MG63 (cell line): ENCODE results near the gene ESYT2. TPM values are rescaled to one million over a fixed set of nuclear protein-coding genes. Genes with fewer than 3 reads are reported as not detected.
"Not testable (repeated sequence)": the region's sequence is repeated elsewhere in the genome, so short reads cannot be mapped to it uniquely, and the experiment has no call there.

ENCODE experiments used
- DNase-seq: peaks from one replicate; pipeline ENCODE4 v3.0.0-alpha.2; 2020
- H3K27me3 ChIP-seq: fragments of 250-450 bp; sonication (Bioruptor Pico); 2 replicates; pipeline ENCODE4 v1.5.1; 2020; ENCODE audit warnings: mild to moderate bottlenecking, moderate library complexity
- H3K36me3 ChIP-seq: fragments of 250-450 bp; sonication (Bioruptor Pico); 2 replicates; pipeline ENCODE4 v1.5.1; 2020; ENCODE audit warnings: mild to moderate bottlenecking, moderate library complexity
- H3K4me3 ChIP-seq: fragments of 250-450 bp; sonication (Bioruptor Pico); 2 replicates; pipeline ENCODE4 v1.5.1; 2020; ENCODE audit warnings: mild to moderate bottlenecking, moderate library complexity
- H3K9me3 ChIP-seq: fragments of 250-450 bp; sonication (Bioruptor Pico); 2 replicates; pipeline ENCODE4 v1.5.1; 2020; ENCODE audit warnings: mild to moderate bottlenecking, moderate library complexity
- total RNA-seq: library from RNA; depleted of rRNA; stranded (reverse); fragments of >200 nt; shearing (Covaris generic); gene quantifications from 2 replicates; pipeline ENCODE4 v1.2.3, GENCODE V29; 2014; ENCODE audit warnings: low replicate concordance; rRNA removed

The ESYT2 gene
- 38.2 and 108 TPM in 2 replicates for total RNA-seq

- Histone ChIP-seq H3K4me3 (peak within 1 kb of the TSS; percentile 82), H3K9me3 (no peaks in the 10 kb centered on the region), H3K27me3 (no peaks in the 10 kb centered on the region), H3K36me3 (no peaks in the 10 kb centered on the region; the same call in 1 of the 2 replicates)
- DNase-seq = peak; percentile 94
Observed at GRCh38 chr7:158829342-158830210, at the start of gene ESYT2. Gene ESYT2, minus strand, starts transcription at chr7:158829509. Its CDS starts 91 bp downstream, at chr7:158829418.

- not testable (repeated sequence) for DNase-seq, H3K4me3 ChIP-seq, H3K27me3 ChIP-seq, H3K36me3 ChIP-seq, H3K9me3 ChIP-seq
Observed at GRCh38 chr7:158878151-158879079, 49.1 kb upstream of the ESYT2 start.

GRCh38 chr7:158876984-158877383 lies 47.7 kb upstream of the ESYT2 start:
- H3K4me3 ChIP-seq = no peak overlapping the region
- DNase-seq = no peak
- no peaks in the 10 kb centered on the region for H3K9me3 ChIP-seq
- H3K27me3 ChIP-seq = no peaks in the 10 kb centered on the region
- H3K36me3 ChIP-seq = no peaks in the 10 kb centered on the region

GRCh38 chr7:158869876-158870275 lies 40.6 kb upstream of the ESYT2 start:
- no peak for DNase-seq

GRCh38 chr7:158868764-158869410 lies 39.6 kb upstream of the ESYT2 start:
- H3K27me3 ChIP-seq = no peaks in the 10 kb centered on the region
- DNase-seq = no peak
- H3K9me3 ChIP-seq = no peaks in the 10 kb centered on the region

More at GRCh38 chr7:158869876-158870275, 40.6 kb upstream of the ESYT2 start:
- H3K27me3 ChIP-seq = no peaks in the 10 kb centered on the region
- H3K9me3 ChIP-seq = no peaks in the 10 kb centered on the region
- no peaks in the 10 kb centered on the region for H3K36me3 ChIP-seq
- no peak overlapping the region for H3K4me3 ChIP-seq

GRCh38 chr7:158867214-158867984 lies 38.1 kb upstream of the ESYT2 start:
- no peak for DNase-seq
- Histone ChIP-seq H3K4me3 (no peak overlapping the region), H3K27me3 (no peaks in the 10 kb centered on the region), H3K36me3 (no peaks in the 10 kb centered on the region), H3K9me3 (no peaks in the 10 kb centered on the region)

More at GRCh38 chr7:158868764-158869410, 39.6 kb upstream of the ESYT2 start:
- H3K4me3 ChIP-seq = no peak overlapping the region
- no peaks in the 10 kb centered on the region for H3K36me3 ChIP-seq

GRCh38 chr7:158865977-158866376 lies 36.7 kb upstream of the ESYT2 start:
- no peak overlapping the region for H3K4me3 ChIP-seq
- no peaks in the 10 kb centered on the region for H3K27me3 ChIP-seq
- H3K36me3 ChIP-seq = no peaks in the 10 kb centered on the region
- no peaks in the 10 kb centered on the region for H3K9me3 ChIP-seq
- no peak for DNase-seq

- DNase-seq = no peak
- no peaks in the 10 kb centered on the region for H3K9me3 ChIP-seq
- H3K36me3 ChIP-seq = no peaks in the 10 kb centered on the region
- H3K4me3 ChIP-seq = no peak overlapping the region
- H3K27me3 ChIP-seq = no peaks in the 10 kb centered on the region
Observed at GRCh38 chr7:158865462-158865922, 36.2 kb upstream of the ESYT2 start.

GRCh38 chr7:158864833-158865232 lies 35.5 kb upstream of the ESYT2 start:
- H3K9me3 ChIP-seq = no peaks in the 10 kb centered on the region
- no peak for DNase-seq

GRCh38 chr7:158864507-158864820 lies 35.2 kb upstream of the ESYT2 start:
- no peaks in the 10 kb centered on the region for H3K27me3 ChIP-seq
- H3K9me3 ChIP-seq = no peaks in the 10 kb centered on the region
- no peaks in the 10 kb centered on the region for H3K36me3 ChIP-seq
- no peak for DNase-seq
- no peak overlapping the region for H3K4me3 ChIP-seq

More at GRCh38 chr7:158864833-158865232, 35.5 kb upstream of the ESYT2 start:
- Histone ChIP-seq H3K4me3 (no peak overlapping the region), H3K27me3 (no peaks in the 10 kb centered on the region), H3K36me3 (no peaks in the 10 kb centered on the region)

GRCh38 chr7:158863611-158864506 lies 34.5 kb upstream of the ESYT2 start:
- H3K27me3 ChIP-seq = no peaks in the 10 kb centered on the region
- DNase-seq = peak; percentile 67
- no peaks in the 10 kb centered on the region for H3K36me3 ChIP-seq
- peak overlapping the region; percentile 33 for H3K4me3 ChIP-seq
- H3K9me3 ChIP-seq = no peaks in the 10 kb centered on the region

- not testable (repeated sequence) for DNase-seq, H3K36me3 ChIP-seq, H3K27me3 ChIP-seq, H3K9me3 ChIP-seq
- H3K4me3 ChIP-seq = 0 out of 2 replicates have a peak overlapping the region, but pooled peaks have one; percentile 18
Observed at GRCh38 chr7:158862985-158863610, 33.8 kb upstream of the ESYT2 start.

- DNase-seq = no peak
- H3K36me3 ChIP-seq = no peaks in the 10 kb centered on the region
- H3K4me3 ChIP-seq = no peak overlapping the region
- no peaks in the 10 kb centered on the region for H3K27me3 ChIP-seq
- H3K9me3 ChIP-seq = no peaks in the 10 kb centered on the region
Observed at GRCh38 chr7:158861936-158862704, 32.8 kb upstream of the ESYT2 start.
